ENCODE results near the gene LAMA5. TPM values are rescaled to one million over a fixed set of nuclear protein-coding genes. Genes with fewer than 3 reads are reported as not detected.

LAMA5 gene
- total RNA-seq, 3 donors from 2014 or later, result 16.6 to 114 (median 53.3) TPM

DNA sequence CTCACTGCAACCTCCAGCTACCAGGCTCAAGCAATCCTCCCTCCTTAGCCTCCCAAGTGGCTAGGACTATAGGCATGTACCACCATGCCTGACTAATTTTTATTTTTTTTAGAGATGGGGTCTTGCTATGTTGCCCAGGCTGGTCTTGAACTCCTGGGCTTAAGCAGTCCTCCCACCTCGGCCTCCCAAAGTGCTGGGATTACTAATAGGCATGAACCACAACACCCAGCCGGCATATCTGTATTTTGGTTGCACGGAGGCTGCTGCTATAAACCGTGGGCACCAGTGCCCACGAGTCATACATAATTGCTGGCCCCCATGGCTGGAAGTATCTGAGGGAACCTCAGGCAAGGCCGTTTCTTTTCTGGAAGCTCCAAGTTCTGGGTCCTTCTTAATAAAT is 82.7 kb downstream of the LAMA5 start:
- DNase-seq (ENCODE audit: low spot score in 2 of 2), result no peak
- Histone ChIP-seq H3K27ac (no peak overlapping the region), H3K36me3 (peaks cover 11% of the 10 kb centered on the region), H3K4me1 (no peaks in the 10 kb centered on the region), H3K4me3 (no peak overlapping the region), H3K27me3 (no peaks in the 10 kb centered on the region), H3K9me3 (no peaks in the 10 kb centered on the region)
- TF ChIP-seq POLR2A (IDR thresholded peaks at IDR 0.05) (no peak), POLR2AphosphoS5 (IDR thresholded peaks at IDR 0.05) (no peak)
- TF ChIP-seq, protein P1, sequence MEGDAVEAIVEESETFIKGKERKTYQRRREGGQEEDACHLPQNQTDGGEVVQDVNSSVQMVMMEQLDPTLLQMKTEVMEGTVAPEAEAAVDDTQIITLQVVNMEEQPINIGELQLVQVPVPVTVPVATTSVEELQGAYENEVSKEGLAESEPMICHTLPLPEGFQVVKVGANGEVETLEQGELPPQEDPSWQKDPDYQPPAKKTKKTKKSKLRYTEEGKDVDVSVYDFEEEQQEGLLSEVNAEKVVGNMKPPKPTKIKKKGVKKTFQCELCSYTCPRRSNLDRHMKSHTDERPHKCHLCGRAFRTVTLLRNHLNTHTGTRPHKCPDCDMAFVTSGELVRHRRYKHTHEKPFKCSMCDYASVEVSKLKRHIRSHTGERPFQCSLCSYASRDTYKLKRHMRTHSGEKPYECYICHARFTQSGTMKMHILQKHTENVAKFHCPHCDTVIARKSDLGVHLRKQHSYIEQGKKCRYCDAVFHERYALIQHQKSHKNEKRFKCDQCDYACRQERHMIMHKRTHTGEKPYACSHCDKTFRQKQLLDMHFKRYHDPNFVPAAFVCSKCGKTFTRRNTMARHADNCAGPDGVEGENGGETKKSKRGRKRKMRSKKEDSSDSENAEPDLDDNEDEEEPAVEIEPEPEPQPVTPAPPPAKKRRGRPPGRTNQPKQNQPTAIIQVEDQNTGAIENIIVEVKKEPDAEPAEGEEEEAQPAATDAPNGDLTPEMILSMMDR (IDR thresholded peaks at IDR 0.05), result no peak
- intact Hi-C loops (cut with DNase I; ENCODE audit: low total_unique reads), result no loop called here

DNA sequence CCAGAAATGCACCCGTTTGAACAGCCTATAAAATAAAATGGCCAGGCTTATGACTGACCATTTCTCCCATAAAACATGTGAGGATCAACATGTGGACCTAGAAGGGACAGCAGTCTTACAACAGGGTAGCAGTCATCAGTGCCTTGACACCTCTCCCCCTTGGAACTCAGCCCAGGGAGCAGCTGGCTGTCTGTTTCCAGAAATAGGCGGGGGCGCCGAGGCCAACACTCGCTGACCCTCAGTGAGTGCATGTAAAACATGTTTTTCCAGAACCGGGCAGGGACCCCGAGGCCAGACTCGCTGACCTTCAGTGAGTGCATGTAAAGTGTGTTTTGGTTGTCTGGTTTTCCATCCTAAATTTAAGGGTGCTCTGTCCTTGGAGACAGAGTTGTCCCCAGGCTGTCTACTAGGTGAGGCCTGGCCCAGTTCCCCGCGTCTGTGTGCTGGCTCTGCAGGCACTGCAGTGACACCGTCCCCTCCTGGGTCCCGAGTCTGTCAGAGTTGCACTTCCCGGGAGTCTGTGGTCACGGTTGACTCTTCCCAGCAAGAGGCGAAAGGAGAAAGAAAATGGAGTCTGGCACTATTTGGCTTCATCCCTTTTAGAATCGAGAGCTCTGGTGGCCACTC is 84.1 kb downstream of the LAMA5 start:
- Histone ChIP-seq H3K36me3 (peaks cover 11% of the 10 kb centered on the region), H3K4me1 (no peaks in the 10 kb centered on the region), H3K27me3 (no peaks in the 10 kb centered on the region), H3K9me3 (no peaks in the 10 kb centered on the region), H3K4me3 (no peak overlapping the region), H3K27ac (no peak overlapping the region)
- DNase-seq (ENCODE audit: low spot score in 2 of 2), result no peak
- intact Hi-C loops (cut with DNase I; ENCODE audit: low total_unique reads), result no loop called here
- TF ChIP-seq POLR2AphosphoS5 (IDR thresholded peaks at IDR 0.05), result no peak
- TF ChIP-seq, protein P1 (IDR thresholded peaks at IDR 0.05), result no peak
- TF ChIP-seq POLR2A (IDR thresholded peaks at IDR 0.05), result no peak

DNA sequence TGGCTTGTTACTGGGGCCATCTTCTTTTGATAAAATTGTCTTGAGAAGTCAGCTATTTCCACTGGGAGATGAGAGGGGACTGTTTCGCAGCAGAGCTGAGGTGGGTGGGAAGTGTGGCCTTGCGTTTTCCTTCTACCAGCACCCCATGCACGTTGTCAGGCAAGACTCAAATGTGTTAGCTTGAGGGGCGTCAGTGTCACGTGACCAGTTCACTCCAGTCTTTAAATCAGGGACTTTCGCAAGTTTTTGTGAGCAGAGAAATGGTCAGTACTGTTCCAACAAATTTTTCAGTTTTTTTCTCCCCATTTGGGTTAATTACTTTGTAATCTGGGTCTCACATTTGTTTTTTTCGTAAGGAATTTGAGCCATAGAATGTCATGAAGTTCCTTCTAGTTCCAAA is 85.0 kb downstream of the LAMA5 start:
- Histone ChIP-seq H3K27ac (no peak overlapping the region), H3K27me3 (no peaks in the 10 kb centered on the region), H3K4me3 (no peak overlapping the region), H3K36me3 (peaks cover 11% of the 10 kb centered on the region), H3K9me3 (no peaks in the 10 kb centered on the region), H3K4me1 (no peaks in the 10 kb centered on the region)
- DNase-seq (ENCODE audit: low spot score in 2 of 2), result no peak
- TF ChIP-seq POLR2AphosphoS5 (IDR thresholded peaks at IDR 0.05) (no peak), POLR2A (IDR thresholded peaks at IDR 0.05) (no peak)
- TF ChIP-seq, protein P1 (IDR thresholded peaks at IDR 0.05), result no peak
- intact Hi-C loops (cut with DNase I; ENCODE audit: low total_unique reads), result no loop called here

DNA sequence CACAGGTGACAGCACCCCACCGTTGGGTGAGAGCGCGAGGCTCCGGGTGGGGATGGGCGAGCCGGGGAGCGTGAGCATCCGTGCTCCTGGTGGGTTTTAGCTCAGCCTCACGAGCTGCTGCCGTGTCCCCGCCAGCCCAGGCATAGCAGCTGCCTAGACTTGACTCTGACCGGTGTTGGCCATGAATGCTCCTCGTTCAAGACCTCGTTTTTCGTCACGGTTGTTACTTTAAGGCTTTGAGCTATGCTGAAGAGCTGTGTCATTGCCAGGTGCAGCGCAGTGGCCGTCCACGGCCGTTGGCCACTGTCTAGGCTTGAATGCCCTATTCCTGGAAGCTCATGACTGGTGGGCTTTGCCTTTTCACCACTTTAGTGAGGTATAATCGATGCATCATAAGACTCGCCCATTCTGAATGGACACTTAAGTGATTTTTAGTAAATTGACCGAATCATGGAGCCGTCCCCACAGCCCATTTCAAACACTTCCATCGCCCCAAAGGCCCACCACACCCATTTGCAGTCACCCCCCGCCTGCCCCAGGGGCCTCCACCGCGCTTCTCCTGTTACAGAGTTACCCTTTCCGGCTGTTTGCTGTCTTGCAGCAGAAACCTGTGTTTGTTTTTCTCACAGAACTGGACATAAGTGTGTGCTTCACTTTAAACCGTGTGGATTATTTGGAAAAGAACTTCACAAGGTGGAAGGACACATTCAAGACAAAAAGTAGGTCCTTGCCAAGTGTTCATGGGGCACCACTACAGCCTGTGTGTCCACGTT is 85.8 kb downstream of the LAMA5 start:
- H3K9me3 ChIP-seq, result no peaks in the 10 kb centered on the region
- TF ChIP-seq POLR2AphosphoS5 (IDR thresholded peaks at IDR 0.05) (no peak), POLR2A (IDR thresholded peaks at IDR 0.05) (no peak)
- TF ChIP-seq, protein P1 (IDR thresholded peaks at IDR 0.05), result no peak
- H3K36me3 ChIP-seq, result peaks cover 11% of the 10 kb centered on the region
- no peak overlapping the region for H3K4me3 ChIP-seq
- H3K27me3 ChIP-seq, result no peaks in the 10 kb centered on the region
- intact Hi-C loops (cut with DNase I; ENCODE audit: low total_unique reads), result no loop called here
- H3K4me1 ChIP-seq, result no peaks in the 10 kb centered on the region
- DNase-seq (ENCODE audit: low spot score in 2 of 2), result no peak
- no peak overlapping the region for H3K27ac ChIP-seq

DNA sequence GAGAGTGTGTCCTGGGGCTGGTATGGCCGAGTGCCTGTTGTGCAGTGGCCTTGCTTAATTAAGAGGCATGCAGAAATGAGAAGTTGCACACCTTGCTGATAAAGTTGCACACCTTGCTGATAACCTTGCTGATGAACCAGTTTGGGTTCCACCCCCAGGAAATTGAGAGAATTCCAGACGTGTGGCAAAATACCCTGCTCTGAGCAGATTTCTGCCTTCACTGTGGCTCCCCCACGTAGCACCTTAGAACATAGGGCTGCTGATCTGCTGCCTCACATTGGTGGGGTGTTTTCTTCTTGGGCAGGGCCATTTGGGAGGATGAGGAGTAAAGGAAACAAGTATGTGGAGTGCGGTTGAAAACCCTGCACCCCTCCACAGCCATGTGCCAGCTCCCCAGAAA is 86.8 kb downstream of the LAMA5 start:
- Histone ChIP-seq H3K27me3 (no peaks in the 10 kb centered on the region), H3K4me1 (no peaks in the 10 kb centered on the region), H3K36me3 (peaks cover 11% of the 10 kb centered on the region), H3K4me3 (no peak overlapping the region), H3K27ac (no peak overlapping the region), H3K9me3 (no peaks in the 10 kb centered on the region)
- intact Hi-C loops (cut with DNase I; ENCODE audit: low total_unique reads), result no loop called here
- TF ChIP-seq POLR2AphosphoS5 (IDR thresholded peaks at IDR 0.05) (no peak), POLR2A (IDR thresholded peaks at IDR 0.05) (no peak)
- TF ChIP-seq, protein P1 (IDR thresholded peaks at IDR 0.05), result no peak
- DNase-seq (ENCODE audit: low spot score in 2 of 2), result no peak

Data from breast epithelium (tissue), 4 donors.